ENCODE results near the gene RTTN. TPM values are rescaled to one million over a fixed set of nuclear protein-coding genes. Genes with fewer than 3 reads are reported as not detected.

Gene RTTN
- total and polyA plus RNA-seq, 2 of the 13 experiments (the other 11 are each of a cell fraction or from before 2014, with no cell fraction given): 5.4 to 18.7 TPM

DNA sequence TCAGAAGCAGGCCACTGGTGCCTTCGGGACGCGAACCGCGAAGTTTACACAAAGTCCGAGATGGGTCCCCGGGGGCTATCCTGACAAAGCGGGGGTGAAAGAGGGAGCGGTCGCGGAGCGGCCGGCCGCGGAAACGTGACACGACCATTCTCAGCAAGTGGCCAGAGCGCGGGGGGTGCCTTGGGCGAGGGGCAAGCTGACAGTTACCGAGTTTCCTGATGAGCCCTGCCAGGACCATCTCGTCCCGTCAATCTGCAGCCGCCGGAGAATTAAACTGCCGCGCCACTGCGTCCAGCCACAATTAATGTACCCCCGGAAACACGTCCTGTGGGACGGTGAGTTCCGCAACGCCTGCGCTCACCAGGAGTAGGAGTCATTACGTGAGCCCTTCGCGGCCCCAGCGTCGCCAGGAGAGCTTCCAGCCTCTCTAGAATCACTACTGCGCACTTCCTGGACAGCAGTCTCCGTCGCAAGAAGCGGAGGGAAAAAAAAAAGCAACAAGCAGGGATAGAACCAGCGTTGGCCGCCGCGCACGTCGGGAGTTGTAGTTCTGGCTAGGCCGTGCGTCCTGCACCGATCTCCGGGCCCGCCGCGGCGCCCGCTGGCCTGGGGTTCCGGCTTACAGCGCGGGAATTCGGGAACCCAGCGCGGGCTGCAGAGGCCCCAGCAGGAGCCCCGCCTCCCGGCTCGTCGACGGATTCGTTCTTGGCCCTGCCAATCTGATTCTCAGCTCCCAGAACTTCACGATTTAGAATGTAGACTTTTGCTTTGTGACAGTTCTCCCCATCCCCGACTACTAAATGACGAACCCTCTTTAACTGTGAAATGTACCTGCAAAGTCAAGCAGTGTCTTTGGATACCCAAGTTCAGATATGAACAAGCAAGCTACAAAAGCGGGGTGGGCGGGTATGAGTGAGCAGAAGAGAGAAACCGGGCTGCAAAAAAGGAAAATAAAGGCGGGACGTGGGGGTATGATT lies at the start of gene RTTN (continued):
- TF ChIP-seq ZBTB3 (CRISPR knock-in tag; IDR thresholded peaks at IDR 0.05; ENCODE audit: borderline replicate concordance, low read depth) (0 out of 2 replicates have a peak, but pooled peaks have one; percentile 49), SKIL (CRISPR knock-in tag; IDR thresholded peaks at IDR 0.05; ENCODE audit: borderline replicate concordance) (peak; percentile 58; the same call in 1 of the 2 replicates), GATAD2A (CRISPR knock-in tag; IDR thresholded peaks at IDR 0.05) (peak; percentile 79), CBFB (CRISPR knock-in tag; IDR thresholded peaks at IDR 0.05) (peak; percentile 95), HOXA7 (CRISPR knock-in tag; IDR thresholded peaks at IDR 0.05) (no peak), ZNF275 (CRISPR knock-in tag; IDR thresholded peaks at IDR 0.05; ENCODE audit: borderline replicate concordance) (peak; percentile 71; the same call in 1 of the 2 replicates), SNAPC2 (CRISPR knock-in tag; IDR thresholded peaks at IDR 0.05) (peak; percentile 88), ZNF124 (CRISPR knock-in tag; IDR thresholded peaks at IDR 0.05) (peak; percentile 88; the same call in 1 of the 2 replicates), SRSF1 (optimal IDR thresholded peaks at IDR 0.05; ENCODE audit: low read depth, low read length) (peak; percentile 89), ZSCAN21 (CRISPR knock-in tag; IDR thresholded peaks at IDR 0.05; ENCODE audit: borderline replicate concordance) (peak; percentile 80; the same call in 1 of the 2 replicates), TRAFD1 (CRISPR knock-in tag; IDR thresholded peaks at IDR 0.05; ENCODE audit: borderline replicate concordance) (peak; percentile 87; the same call in 1 of the 2 replicates), SMC3 (IDR thresholded peaks at IDR 0.05; ENCODE audit: low read length) (no peak), ZSCAN5A (CRISPR knock-in tag; IDR thresholded peaks at IDR 0.05; ENCODE audit: borderline replicate concordance) (peak; percentile 73), ELF1 (CRISPR knock-in tag; IDR thresholded peaks at IDR 0.05) (peak; percentile 86), ATAD3A (CRISPR knock-in tag; IDR thresholded peaks at IDR 0.05) (no peak), FOXM1 (CRISPR knock-in tag; IDR thresholded peaks at IDR 0.05) (0 out of 2 replicates have a peak, but pooled peaks have one; percentile 37), BHLHE40 (IDR thresholded peaks at IDR 0.05; ENCODE audit: low read length) (peak; percentile 23), ZNF24 (IDR thresholded peaks at IDR 0.05) (no peak), JDP2 (CRISPR knock-in tag; IDR thresholded peaks at IDR 0.05; ENCODE audit: borderline replicate concordance) (no peak; the same call in 1 of the 2 replicates), PCBP1 (IDR thresholded peaks at IDR 0.05; ENCODE audit: borderline replicate concordance, low read depth, low read length) (peak; percentile 95)
